Measurements from ENCODE around the gene KCNK18.

KCNK18 gene
- 0 reads per million in 2 experiments for total RNA-seq

DNA sequence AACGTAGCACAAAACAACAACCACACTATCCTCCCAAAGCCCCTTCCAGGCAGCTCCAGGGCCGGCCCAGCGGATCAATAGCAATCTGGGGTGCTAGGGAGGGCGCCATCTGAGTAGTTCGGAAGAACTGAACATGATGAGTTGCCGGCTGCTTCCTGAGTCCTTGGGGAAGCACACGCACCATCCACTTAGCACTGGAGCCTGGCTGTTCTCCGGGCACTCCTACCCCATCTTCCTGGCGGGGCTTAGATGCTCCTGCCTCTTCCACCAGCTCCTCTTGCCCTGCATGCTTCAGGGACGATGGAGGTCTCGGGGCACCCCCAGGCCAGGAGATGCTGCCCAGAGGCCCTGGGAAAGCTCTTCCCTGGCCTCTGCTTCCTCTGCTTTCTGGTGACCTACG, at the start of gene KCNK18:
TSS of gene KCNK18 (plus strand) at position 301 of the 400 bp plus-strand sequence. CDS start at position 301, 0 bp downstream.
- DNase-seq (ENCODE audit: low read depth), result no peak

GRCh38 chr10:117148284-117148683, 49.0 kb upstream of the KCNK18 start:
- no peak for DNase-seq (ENCODE audit: low read depth)

DNA sequence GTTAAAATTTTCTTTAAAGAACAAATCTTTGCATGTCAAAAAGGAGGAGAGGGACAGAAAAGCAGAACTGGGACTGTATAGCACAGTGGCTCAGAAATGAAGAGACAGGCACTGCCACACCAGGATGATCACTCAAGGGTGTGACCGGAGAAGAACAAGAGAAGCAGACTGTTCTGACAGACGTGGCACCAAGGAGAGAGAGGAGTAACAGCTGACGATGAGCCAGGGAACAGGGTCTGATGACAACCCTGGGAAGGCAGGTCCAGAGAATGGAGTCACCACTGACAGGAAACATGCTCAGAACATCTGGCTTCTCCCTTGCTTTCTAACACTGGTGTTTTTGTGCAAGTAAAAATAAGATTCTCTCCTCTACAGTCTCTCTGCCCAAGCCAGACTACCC, 44.6 kb upstream of the KCNK18 start:
- no peak for DNase-seq (ENCODE audit: low read depth)

DNA sequence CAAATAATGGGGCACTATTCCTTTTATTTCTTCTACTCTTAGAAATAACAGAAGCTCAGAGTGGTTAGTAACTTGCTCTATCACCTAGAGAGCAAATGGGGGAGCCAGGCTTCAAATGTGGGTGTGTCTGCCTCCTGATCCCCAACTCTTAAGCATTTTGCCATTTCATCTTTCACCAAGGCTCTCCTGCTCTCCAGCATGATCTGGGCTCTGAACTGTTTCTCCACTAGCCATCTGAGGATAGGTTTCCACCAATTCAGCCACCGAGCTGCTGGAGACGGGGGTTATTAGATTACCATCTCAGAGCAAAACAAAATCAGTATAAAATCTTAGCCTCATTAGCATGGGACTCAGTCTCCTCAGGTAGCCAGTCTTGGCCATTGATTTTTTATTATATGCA, 39.0 kb upstream of the KCNK18 start:
- no peak for DNase-seq (ENCODE audit: low read depth)

DNA sequence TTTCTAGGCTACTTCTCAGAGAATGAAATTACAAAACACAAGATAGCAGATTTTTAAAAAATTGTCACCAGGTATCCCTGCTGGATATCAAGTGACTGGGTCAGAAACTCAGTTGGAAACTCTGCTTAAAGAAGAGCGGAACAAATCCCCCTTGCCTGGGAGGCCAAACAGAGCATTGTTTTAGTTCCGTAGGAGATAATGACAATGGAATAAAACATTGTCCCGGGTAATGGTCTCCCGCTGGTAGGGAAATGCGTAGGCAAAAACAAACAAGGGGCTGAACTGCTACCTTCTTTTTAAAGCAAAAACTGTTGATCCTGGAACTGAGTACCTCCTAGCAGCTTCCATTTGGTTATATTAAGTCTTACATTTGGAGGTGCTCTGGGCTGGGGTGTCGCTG, 37.9 kb upstream of the KCNK18 start:
- no peak for DNase-seq (ENCODE audit: low read depth)

DNA sequence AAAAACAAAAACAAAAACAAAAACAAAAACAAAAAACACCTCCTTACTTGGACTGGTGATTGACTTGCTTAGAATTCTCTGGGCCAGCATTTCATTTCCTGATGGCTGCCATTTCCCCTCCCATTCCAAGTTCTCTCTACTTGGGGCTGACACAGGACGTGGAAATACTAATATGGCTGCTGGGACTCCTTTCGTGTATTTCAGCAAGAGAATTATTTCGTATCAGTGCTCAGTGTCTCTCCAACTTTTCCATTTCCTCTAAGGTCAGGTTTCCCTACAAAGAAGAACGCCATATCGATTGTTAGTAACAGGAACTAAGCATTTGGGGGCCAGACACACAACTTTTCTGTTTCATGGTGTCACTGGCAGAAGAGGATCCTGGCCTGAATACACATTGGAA, 36.7 kb upstream of the KCNK18 start:
- DNase-seq (ENCODE audit: low read depth), result no peak

- no peak for DNase-seq (ENCODE audit: low read depth)
These were observed 35.8 kb upstream of the KCNK18 start for GRCh38 chr10:117161386-117162033.

GRCh38 chr10:117162093-117163060, 34.9 kb upstream of the KCNK18 start:
- no peak for DNase-seq (ENCODE audit: low read depth)

GRCh38 chr10:117163061-117163953, 34.0 kb upstream of the KCNK18 start:
- DNase-seq (ENCODE audit: low read depth), result no peak

DNA sequence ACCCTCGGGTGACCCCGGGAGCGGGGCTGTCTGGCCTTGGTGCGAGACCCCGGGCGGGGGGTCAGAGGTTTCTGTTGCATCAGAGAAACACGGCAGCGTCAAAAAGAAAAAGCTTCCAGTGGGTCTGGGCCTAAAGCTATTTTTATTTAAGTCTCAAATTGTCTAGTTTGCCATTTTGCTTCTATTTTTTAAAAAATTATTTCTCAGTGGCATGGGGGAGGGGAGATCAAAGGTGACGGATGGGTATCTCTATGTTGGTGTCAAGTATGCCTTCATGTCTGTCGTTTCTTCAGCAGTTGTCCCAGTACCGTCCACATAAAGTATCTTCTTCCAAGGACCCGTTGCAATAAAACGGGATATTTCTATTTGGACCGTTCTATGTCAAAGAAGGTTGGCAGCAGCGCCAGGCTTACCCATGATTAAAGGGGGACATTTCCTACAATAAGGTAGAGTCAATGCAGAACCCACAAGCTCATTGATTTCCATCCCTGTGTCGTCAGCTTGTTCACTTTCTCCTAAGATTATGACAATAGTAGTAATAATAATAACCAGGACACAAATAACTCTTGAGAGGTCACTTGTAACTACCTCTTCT, 33.2 kb upstream of the KCNK18 start:
- no peak for DNase-seq (ENCODE audit: low read depth)

DNA sequence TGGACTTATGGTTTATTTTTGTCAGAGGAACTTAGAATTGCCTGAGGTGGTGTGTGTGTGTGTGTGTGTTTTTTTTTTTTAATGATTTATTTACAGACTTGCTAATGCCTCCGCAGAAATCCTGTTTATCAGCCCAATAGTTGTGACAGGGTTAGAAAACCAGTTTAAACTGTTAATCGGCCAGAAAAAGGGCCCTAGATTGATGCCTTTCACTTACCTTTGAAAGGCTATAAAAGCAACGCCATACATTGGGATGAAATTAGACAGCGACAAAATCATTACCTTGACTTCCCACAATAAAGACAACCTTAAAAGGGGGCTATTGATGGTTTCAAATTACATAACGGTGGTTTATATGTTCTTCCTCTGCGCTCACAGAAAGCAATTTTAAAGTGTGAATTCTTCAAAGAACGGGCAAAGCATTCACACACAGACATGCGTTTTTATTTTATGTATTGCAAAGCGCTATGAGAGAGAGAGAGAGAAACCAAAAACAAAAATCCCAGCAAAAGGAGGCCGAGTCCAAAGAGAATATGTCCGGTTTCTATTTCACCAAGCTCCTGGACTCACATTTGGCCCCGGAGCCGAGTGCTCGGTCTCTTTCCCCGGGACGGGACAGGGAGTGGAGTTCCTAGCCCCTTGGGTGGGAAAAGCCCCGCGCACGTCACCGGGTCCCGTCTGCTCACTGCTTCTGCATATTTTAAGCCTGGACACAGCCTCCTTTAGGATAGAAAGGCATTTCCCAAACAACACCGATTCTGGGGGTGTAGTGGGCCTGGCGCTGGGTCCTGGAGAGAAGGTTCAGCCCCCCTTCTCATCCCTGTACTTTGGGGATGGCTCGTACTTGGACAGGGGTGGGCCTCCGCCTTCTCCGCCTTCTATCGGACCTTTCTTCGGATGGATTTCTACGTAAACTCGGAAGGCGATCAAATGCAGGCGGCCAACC, 32.4 kb upstream of the KCNK18 start:
- no peak for DNase-seq (ENCODE audit: low read depth)

DNA sequence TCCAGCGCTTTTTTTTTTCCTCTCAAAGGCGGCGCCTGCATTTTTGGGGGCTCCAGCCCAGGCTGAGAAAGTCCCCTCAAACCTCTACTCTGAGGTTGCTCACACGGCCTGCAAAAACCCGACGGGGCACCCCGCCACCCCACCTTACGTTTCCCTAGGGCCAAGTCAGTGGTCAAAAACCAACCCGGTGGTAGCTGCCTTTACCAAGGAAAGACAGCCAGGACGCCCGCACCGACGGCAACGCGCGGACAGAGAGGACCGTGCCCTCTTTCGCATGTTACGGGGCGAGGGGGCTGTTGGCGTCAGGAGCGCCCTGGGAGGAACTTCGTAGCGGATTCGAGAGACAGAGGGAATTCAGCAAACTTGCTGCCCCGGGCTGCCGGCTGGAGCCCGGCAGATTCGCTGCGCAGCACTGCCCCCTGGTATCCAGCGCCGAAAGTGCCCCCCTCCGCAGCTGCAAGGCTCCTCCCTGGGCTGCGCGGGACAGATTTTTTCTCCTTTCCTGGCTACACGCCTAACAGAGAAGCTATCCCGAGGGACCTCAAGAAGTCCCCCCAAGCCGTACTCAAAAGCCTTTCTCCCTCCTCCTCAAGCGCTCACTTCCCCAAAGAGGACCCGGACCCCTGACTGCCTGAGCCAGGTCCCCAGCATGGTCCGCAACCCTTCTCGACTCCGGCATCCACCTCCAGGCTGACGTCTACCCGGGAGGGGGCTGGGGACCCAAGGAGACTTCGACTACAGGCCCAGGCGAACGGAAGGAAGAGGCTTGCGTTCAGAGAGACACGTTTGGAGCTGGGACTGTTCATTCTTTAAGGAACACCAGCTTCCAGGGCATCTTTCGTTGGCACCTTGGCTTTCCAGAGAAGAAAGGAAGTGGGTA, 31.5 kb upstream of the KCNK18 start:
- no peak for DNase-seq (ENCODE audit: low read depth)

DNA sequence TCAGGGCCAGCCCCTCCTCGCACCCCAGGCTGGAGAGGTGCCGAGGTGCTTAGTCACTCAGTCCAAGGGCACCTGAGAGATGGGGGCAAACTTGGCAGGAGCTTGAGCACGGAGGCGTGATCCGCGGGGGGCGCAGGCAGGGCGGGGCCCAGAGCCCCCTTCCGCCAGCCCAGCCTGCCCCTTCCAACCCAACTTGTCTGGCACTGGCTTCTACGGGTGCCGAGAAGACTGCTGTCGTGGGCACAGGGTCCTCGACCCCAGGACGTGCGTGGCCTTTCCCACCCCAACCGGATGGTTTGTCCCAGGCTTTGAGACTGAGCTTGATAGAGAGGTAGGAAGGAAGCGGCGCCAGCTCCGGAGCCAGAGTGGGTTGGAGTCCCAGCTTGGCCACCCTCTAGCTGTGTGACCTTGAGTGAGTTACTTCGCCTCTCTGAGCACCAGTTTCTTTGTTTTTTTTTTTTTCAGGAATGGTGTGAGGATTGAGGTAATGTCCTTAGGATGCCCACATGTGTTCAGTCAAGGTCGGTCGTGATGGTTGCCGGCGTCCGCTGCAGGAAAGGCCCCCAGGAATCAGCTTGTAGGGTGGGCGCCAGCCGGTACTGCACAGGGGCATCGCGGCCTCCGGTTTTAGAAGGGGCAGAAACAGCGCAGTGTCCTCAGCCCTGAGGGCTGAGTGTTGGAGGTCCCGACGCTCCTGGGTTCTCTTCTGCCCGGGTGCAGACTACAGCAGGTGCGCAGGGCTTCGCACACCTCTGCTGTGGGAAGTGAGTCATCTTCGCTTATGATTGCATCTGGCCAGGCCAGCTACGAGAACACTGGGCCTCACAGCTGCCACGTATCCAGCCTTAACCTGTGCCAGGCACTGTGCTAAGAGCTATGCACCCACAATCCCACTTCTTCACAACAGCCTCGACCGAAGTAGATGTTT, 30.6 kb upstream of the KCNK18 start:
- no peak for DNase-seq (ENCODE audit: low read depth)

DNA sequence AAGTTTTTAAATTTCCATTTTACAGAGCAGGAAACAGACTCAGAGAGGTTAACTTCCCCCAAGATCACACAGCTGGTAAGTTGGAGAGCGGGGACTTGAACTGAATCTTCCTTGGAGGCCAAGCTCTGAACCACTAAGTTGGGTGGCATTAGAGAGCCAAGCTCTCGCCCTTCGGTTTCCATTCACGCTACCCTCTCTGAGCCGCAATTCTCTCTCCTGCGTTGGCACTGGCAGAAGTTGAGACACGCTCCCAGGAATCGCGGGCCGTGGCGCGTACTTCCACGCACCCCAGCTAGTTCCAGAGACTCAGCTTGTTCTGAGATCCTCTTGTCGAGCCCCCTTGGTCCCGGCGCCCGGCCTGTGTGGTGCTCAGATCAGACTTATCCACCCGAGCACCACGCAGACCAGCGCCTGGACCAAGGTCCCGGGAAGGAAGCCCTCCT, 29.9 kb upstream of the KCNK18 start:
- DNase-seq (ENCODE audit: low read depth), result no peak

- peak; percentile 48 for DNase-seq (ENCODE audit: low read depth)
These were observed 29.3 kb upstream of the KCNK18 start for GRCh38 chr10:117167789-117168674.

- no peak for DNase-seq (ENCODE audit: low read depth)
These were observed 28.6 kb upstream of the KCNK18 start for GRCh38 chr10:117168729-117169128.

- DNase-seq (ENCODE audit: low read depth), result no peak
These were observed 27.8 kb upstream of the KCNK18 start for GRCh38 chr10:117169480-117169879.

All from T follicular helper cell (primary cell).